GM12878 (cell line): ENCODE measurements around the gene TDRD7. TPM values are rescaled to one million over a fixed set of nuclear protein-coding genes. Genes with fewer than 3 reads are reported as not detected.

ENCODE experiments used
- ATAC-seq: fragments of 200-7000 bp; cut with Tn5 transposase; 3 replicates; pipeline ENCODE4 v1.9.1; 2020; ENCODE audit warnings: mild to moderate bottlenecking, moderate library complexity
- BruUV-seq: library from RNA; stranded (reverse); fragments of 400-500 nt; replicated peaks from 2 replicates; lab custom pipeline; 2021; lab: Mats Ljungman, UMichigan
- CTCF ChIA-PET: fragments of 300-600 bp; sonication (Branson Sonifier 250); formaldehyde crosslinking; extraction: SDS; loops from one replicate; lab custom pipeline; 2021; ENCODE audit warnings: inconsistent platforms; lab: Yijun Ruan, JAX
- POLR2A ChIA-PET: fragments of 350-600 bp; formaldehyde crosslinking; extraction: SDS; loops from one replicate; lab custom pipeline; 2021; ENCODE audit warnings: inconsistent platforms; lab: Charles Lee
- RAD21 ChIA-PET: fragments of 300-600 bp; sonication (Branson Sonifier 250); formaldehyde crosslinking; loops from one replicate; lab custom pipeline; 2023; ENCODE audit warnings: antibody characterized with exemption; ENCODE audit not compliant: unreplicated experiment; lab: Charles Lee
- SMC1A ChIA-PET: fragments of 300-600 bp; sonication (Branson Sonifier 250); formaldehyde crosslinking; loops from one replicate; lab custom pipeline; 2023; ENCODE audit not compliant: unreplicated experiment, uncharacterized antibody; lab: Charles Lee
- DNase-seq: peaks from one replicate; pipeline ENCODE4 v3.0.0-alpha.2; 2011; ENCODE audit warnings: low read depth, low spot score
- FAIRE-seq: peaks from 3 replicates; lab custom pipeline; 2011; peaks lifted over from hg19 to GRCh38; lab: Jason Lieb, UNC
- H2AFZ ChIP-seq: 2 replicates; pipeline ENCODE4 v1.6.0; 2011; ENCODE audit warnings: low read depth, low read length, control low read depth; ENCODE audit not compliant: control insufficient read depth
- H3K27ac ChIP-seq: 2 replicates; pipeline ENCODE4 v1.5.1; 2011; ENCODE audit warnings: control low read depth; ENCODE audit not compliant: control insufficient read depth, insufficient read depth
- H3K27me3 ChIP-seq, 2 experiments: replicated peaks in 1 of 2; 2 replicates each; pipeline versions ENCODE4 v1.6.0 to v1.6.1; 2011; ENCODE audit warnings: low read length in 1 of 2; ENCODE audit not compliant: control insufficient read depth in 2 of 2, insufficient read depth in 2 of 2
- H3K36me3 ChIP-seq, 2 experiments: 2 replicates each; pipeline ENCODE4 v1.5.1; 2011; ENCODE audit warnings: low read length in 1 of 2; ENCODE audit not compliant: control insufficient read depth in 2 of 2, insufficient read depth in 2 of 2
- H3K4me1 ChIP-seq: 2 replicates; pipeline ENCODE4 v1.6.1; 2011; ENCODE audit warnings: mild to moderate bottlenecking, low read length, moderate library complexity, mixed read lengths; ENCODE audit not compliant: control insufficient read depth, insufficient read depth
- H3K4me2 ChIP-seq: 2 replicates; pipeline ENCODE4 v1.6.0; 2011; ENCODE audit warnings: control low read depth; ENCODE audit not compliant: control insufficient read depth, insufficient read depth
- H3K4me3 ChIP-seq: fragments of 200-600 bp; sonication (generic); 2 replicates; pipeline ENCODE4 v1.5.1; 2016
- H3K79me2 ChIP-seq: 2 replicates; pipeline ENCODE4 v1.6.0; 2011; ENCODE audit warnings: low read length; ENCODE audit not compliant: control insufficient read depth, insufficient read depth
- H3K9ac ChIP-seq: 2 replicates; pipeline ENCODE4 v1.8.0; 2011; ENCODE audit warnings: low read length, control low read depth, mixed read lengths; ENCODE audit not compliant: control insufficient read depth, insufficient read depth
- H3K9me3 ChIP-seq: replicated peaks from 3 replicates; pipeline ENCODE4 v1.5.1; 2011; ENCODE audit warnings: mild to moderate bottlenecking, low read length; ENCODE audit not compliant: control insufficient read depth, insufficient read depth
- H4K20me1 ChIP-seq: 2 replicates; pipeline ENCODE4 v1.6.0; 2011; ENCODE audit not compliant: control insufficient read depth, insufficient read depth
- BACH1 ChIP-seq: fragments of 450-650 bp; IDR thresholded peaks from 2 replicates; pipeline ENCODE4 v1.6.1; 2017; ENCODE audit warnings: mild to moderate bottlenecking, borderline replicate concordance
- BHLHE40 ChIP-seq, 2 experiments: fragments of 450-650 bp in 1 of 2; IDR thresholded peaks; 2 replicates each; pipeline ENCODE4 v1.6.1; 2011 to 2017; ENCODE audit warnings: low read depth in 2 of 2, borderline replicate concordance in 1 of 2, improper control_type of control experiment in 1 of 2, low read length in 1 of 2, mild to moderate bottlenecking in 1 of 2
- HCFC1 ChIP-seq: fragments of 150-350 bp; IDR thresholded peaks from 2 replicates; pipeline ENCODE4 v1.6.1; 2014; ENCODE audit warnings: low read length
- POLR2AphosphoS5 ChIP-seq: IDR thresholded peaks from 2 replicates; pipeline ENCODE4 v1.6.1; 2011; ENCODE audit warnings: mild to moderate bottlenecking, low read length, inconsistent platforms
- RELA ChIP-seq: fragments of 450-650 bp; IDR thresholded peaks from 2 replicates; pipeline ENCODE4 v1.8.0; 2014; ENCODE audit warnings: borderline replicate concordance; ENCODE audit not compliant: partially characterized antibody
- WGBS: methylation state at CpG from one replicate; pipeline ENCODE4 v1.1.6; 2016; ENCODE audit warnings: low lambda C conversion rate; ENCODE audit not compliant: insufficient replicate concordance, insufficient coverage; ENCODE audit errors: missing lambda C conversion rate; 5-methylcytosine and 5-hydroxymethylcytosine counted together
- in situ Hi-C: fragments of 300-500 bp; cut with MboI; formaldehyde crosslinking; loops from 9 replicates; pipeline ENCODE4 v1.14.3; 2018; ENCODE audit warnings: mixed read lengths
- intact Hi-C: fragments of 100-400 bp; cut with micrococcal nuclease; formaldehyde crosslinking; loops from one replicate; pipeline ENCODE4 v1.14.2; 2022; ENCODE audit not compliant: unreplicated experiment
- polyA plus RNA-seq, 11 experiments: library from polyadenylated mRNA; depleted of rRNA in 4 of 11; unstranded in 6 of 11; stranded (reverse) in 5 of 11; fragments of >200 nt; fragmentation: Nextera tagmentation in 4 of 11; fragmentation: Illumina TruSeq in 1 of 11; extraction: Ambion mirVana in 4 of 11; extraction: Trizol in 1 of 11; gene quantifications; 1 replicate in 1 of 11; 2 replicates in 10 of 11; pipeline versions ENCODE4 v1.2.1 to v1.2.3, GENCODE V29; 2011 to 2016; ENCODE audit warnings: inconsistent platforms in 2 of 11, missing spikeins in 2 of 11, low read depth in 1 of 11
- total RNA-seq, 4 experiments: library from RNA; depleted of rRNA in 3 of 4; stranded (reverse); fragments of >200 nt in 3 of 4; fragmentation: Illumina TruSeq in 1 of 4; extraction: Trizol in 1 of 4; gene quantifications; 2 replicates each; pipeline versions ENCODE4 v1.2.1 to v1.2.3, GENCODE V29; 2013 to 2021
- TF ChIP-seq, protein P1 (sequence below): IDR thresholded peaks from 2 replicates; pipeline ENCODE4 v1.6.1; 2012; ENCODE audit warnings: low read depth, low read length, improper control_type of control experiment
- TF ChIP-seq, protein P2 (sequence below): IDR thresholded peaks from 2 replicates; pipeline ENCODE4 v1.6.1; 2011; ENCODE audit warnings: low read depth, mild to moderate bottlenecking, low read length, moderate library complexity, borderline replicate concordance; ENCODE audit errors: extremely low read depth
- TF ChIP-seq, protein P3 (sequence below): IDR thresholded peaks from 2 replicates; pipeline ENCODE4 v1.6.1; 2011; ENCODE audit warnings: borderline replicate concordance, low read depth, mild to moderate bottlenecking, moderate library complexity, mixed read lengths, low read length; ENCODE audit not compliant: insufficient read depth; ENCODE audit errors: extremely low read length

TDRD7 gene
- total and polyA plus RNA-seq, 10 of the 15 experiments (the other 5 are each of a cell fraction or from before 2014, with no cell fraction given) = 5.7 to 26.4 (median 16.2) TPM

GRCh38 chr9:97438257-97438656, 26.4 kb downstream of the TDRD7 start:
- ChIA-PET CTCF (interaction anchor here (0.8 to 2.0 kb wide), 5 partner anchors 9 to 201 kb away, joined by 3 to 7 read pairs (median 5); no protein-coding TSS in a partner anchor), RAD21 (interaction anchor here (0.5 kb wide), 1 partner anchor 1088 kb away, joined by 3 read pairs; no protein-coding TSS in a partner anchor), POLR2A (no interaction called here), SMC1A (interaction anchor here (0.7 to 1.7 kb wide), 4 partner anchors 10 to 69 kb away, joined by 3 to 5 read pairs (median 4); no protein-coding TSS in a partner anchor)
- DNase-seq (no peak), ATAC-seq (no peak), FAIRE-seq (no peak)
- Histone ChIP-seq H3K36me3 (peaks cover 0 to 12% of the 10 kb centered on the region in 2 experiments; a peak in 2 of 4 replicates), H3K4me3 (no peak overlapping the region), H3K4me2 (no peak overlapping the region), H4K20me1 (no peaks in the 10 kb centered on the region), H3K27ac (no peak overlapping the region), H3K9ac (no peak overlapping the region), H3K79me2 (no peaks in the 10 kb centered on the region), H3K4me1 (no peaks in the 10 kb centered on the region), H3K9me3 (no peaks in the 10 kb centered on the region; the same call in 2 of the 3 replicates), H3K27me3 (no peaks in the 10 kb centered on the region), H2AFZ (no peak overlapping the region)
- WGBS = 98% methylated on average over 2 of the region's 2 CpGs
- in situ Hi-C loops = no loop called here
- no TSS peak for BruUV-seq
- intact Hi-C loops = no loop called here
- TF ChIP-seq, protein P1, sequence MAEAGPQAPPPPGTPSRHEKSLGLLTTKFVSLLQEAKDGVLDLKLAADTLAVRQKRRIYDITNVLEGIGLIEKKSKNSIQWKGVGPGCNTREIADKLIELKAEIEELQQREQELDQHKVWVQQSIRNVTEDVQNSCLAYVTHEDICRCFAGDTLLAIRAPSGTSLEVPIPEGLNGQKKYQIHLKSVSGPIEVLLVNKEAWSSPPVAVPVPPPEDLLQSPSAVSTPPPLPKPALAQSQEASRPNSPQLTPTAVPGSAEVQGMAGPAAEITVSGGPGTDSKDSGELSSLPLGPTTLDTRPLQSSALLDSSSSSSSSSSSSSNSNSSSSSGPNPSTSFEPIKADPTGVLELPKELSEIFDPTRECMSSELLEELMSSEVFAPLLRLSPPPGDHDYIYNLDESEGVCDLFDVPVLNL = no peak
- TF ChIP-seq, protein P2, sequence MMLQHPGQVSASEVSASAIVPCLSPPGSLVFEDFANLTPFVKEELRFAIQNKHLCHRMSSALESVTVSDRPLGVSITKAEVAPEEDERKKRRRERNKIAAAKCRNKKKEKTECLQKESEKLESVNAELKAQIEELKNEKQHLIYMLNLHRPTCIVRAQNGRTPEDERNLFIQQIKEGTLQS = no peak
- TF ChIP-seq HCFC1 = no peak
- no peak for TF ChIP-seq RELA

DNA sequence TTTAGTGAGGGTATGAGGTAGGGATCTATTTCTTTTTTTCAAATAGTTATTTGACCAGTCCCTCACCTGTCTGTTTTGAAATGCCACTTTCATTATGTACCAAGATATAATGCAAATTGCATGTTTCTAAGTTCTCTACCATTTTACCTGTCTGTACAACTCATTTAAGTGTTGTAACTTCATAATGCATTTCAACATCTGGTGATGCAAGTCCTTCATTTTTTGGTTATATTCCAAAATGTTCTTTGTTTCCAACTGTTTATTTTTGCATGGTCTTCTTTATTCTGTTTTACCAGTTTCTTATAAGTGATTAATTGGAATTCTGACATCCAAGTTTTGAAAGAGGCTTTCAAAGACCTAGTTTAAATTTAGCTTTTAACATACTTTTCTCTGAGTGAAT, 26.8 kb downstream of the TDRD7 start:
- ATAC-seq = no peak
- BruUV-seq = no TSS peak
- H3K9me3 ChIP-seq = no peaks in the 10 kb centered on the region; the same call in 2 of the 3 replicates
- intact Hi-C loops = no loop called here
- TF ChIP-seq BACH1 (no peak), BHLHE40 (IDR thresholded peaks at IDR 0.05; ENCODE audit: borderline replicate concordance in 1 of 2, low read depth in 2 of 2, low read length in 1 of 2) (no peak), POLR2AphosphoS5 (no peak)
- TF ChIP-seq, protein P3, sequence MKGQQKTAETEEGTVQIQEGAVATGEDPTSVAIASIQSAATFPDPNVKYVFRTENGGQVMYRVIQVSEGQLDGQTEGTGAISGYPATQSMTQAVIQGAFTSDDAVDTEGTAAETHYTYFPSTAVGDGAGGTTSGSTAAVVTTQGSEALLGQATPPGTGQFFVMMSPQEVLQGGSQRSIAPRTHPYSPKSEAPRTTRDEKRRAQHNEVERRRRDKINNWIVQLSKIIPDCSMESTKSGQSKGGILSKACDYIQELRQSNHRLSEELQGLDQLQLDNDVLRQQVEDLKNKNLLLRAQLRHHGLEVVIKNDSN = no peak
- TF ChIP-seq, protein P2 = no peak
- TF ChIP-seq, all 136 proteins: peak for 0
- in situ Hi-C loops = no loop called here
- SMC1A ChIA-PET = interaction anchor here (0.7 to 1.7 kb wide), 2 partner anchors 29 to 69 kb away, joined by 3 to 5 read pairs; no protein-coding TSS in a partner anchor
- Histone ChIP-seq H3K36me3 (peaks cover 0 to 12% of the 10 kb centered on the region in 2 experiments; a peak in 2 of 4 replicates), H3K27me3 (no peaks in the 10 kb centered on the region), H3K27ac (no peak overlapping the region), H3K79me2 (no peaks in the 10 kb centered on the region), H3K9ac (no peak overlapping the region), H3K4me2 (no peak overlapping the region), H4K20me1 (no peaks in the 10 kb centered on the region), H3K4me1 (no peaks in the 10 kb centered on the region), H3K4me3 (no peak overlapping the region), H2AFZ (no peak overlapping the region)
- POLR2A ChIA-PET = no interaction called here
- FAIRE-seq (no peak), DNase-seq (no peak)
- CTCF ChIA-PET = interaction anchor here (1.6 to 2.0 kb wide), 2 partner anchors 31 to 160 kb away, joined by 6 to 7 read pairs; no protein-coding TSS in a partner anchor
- RAD21 ChIA-PET = no interaction called here
